Endothelial cell (in vitro differentiated cells): Measurements from ENCODE around the gene RMND5B. TPM values are rescaled to one million over a fixed set of nuclear protein-coding genes. Genes with fewer than 3 reads are reported as not detected.
A peak's percentile ranks its signal among the peaks of the same experiment; 100 is the strongest.

Experiments used
- DNase-seq: peaks from one replicate; pipeline ENCODE4 v3.0.0; 2021; ENCODE audit warnings: low spot score
- H3K27ac Mint-ChIP-seq: one replicate; pipeline ENCODE4 v1.8.0; 2021; ENCODE audit warnings: mixed read lengths, inconsistent platforms; ENCODE audit not compliant: unreplicated experiment
- H3K27me3 Mint-ChIP-seq: one replicate; pipeline ENCODE4 v1.8.0; 2021; ENCODE audit warnings: mild to moderate bottlenecking, moderate library complexity, mixed read lengths, inconsistent platforms; ENCODE audit not compliant: unreplicated experiment
- H3K36me3 Mint-ChIP-seq: one replicate; pipeline ENCODE4 v1.8.0; 2021; ENCODE audit warnings: mild to moderate bottlenecking, low read depth, mixed read lengths, inconsistent platforms; ENCODE audit not compliant: unreplicated experiment
- H3K4me1 Mint-ChIP-seq: one replicate; pipeline ENCODE4 v1.8.0; 2021; ENCODE audit warnings: mild to moderate bottlenecking, mixed read lengths, inconsistent platforms; ENCODE audit not compliant: unreplicated experiment
- H3K4me3 Mint-ChIP-seq: one replicate; pipeline ENCODE4 v1.8.0; 2021; ENCODE audit warnings: mild to moderate bottlenecking, mixed read lengths, inconsistent platforms; ENCODE audit not compliant: unreplicated experiment
- H3K9me3 Mint-ChIP-seq: one replicate; pipeline ENCODE4 v1.8.0; 2021; ENCODE audit warnings: mixed read lengths, inconsistent platforms; ENCODE audit not compliant: unreplicated experiment
- CTCF ChIP-seq: fragments of 200-600 bp; sonication (generic); IDR thresholded peaks from one replicate; pipeline ENCODE4 v1.5.0; 2021; ENCODE audit warnings: antibody characterized with exemption; ENCODE audit not compliant: unreplicated experiment
- total RNA-seq: library from RNA; stranded (reverse); fragmentation: NEBNext Ultra II Directional; extraction: Animal tissue kit (Norgen Biotek cat#: 25700); gene quantifications from one replicate; pipeline ENCODE4 v1.2.1, GENCODE V29; 2021; ENCODE audit not compliant: unreplicated experiment

RMND5B gene
- total RNA-seq, 1 donor from 2014 or later = 70.4 TPM

GRCh38 chr5:178160176-178160575 lies 29.4 kb downstream of the RMND5B start:
- DNase-seq = no peak
- Mint-ChIP-seq H3K27me3 (peaks cover 8% of the 10 kb centered on the region), H3K4me3 (no peak overlapping the region), H3K4me1 (peaks cover 6% of the 10 kb centered on the region), H3K9me3 (no peaks in the 10 kb centered on the region), H3K36me3 (no peaks in the 10 kb centered on the region), H3K27ac (no peak overlapping the region)
- no peak for TF ChIP-seq CTCF

- H3K9me3 Mint-ChIP-seq = no peaks in the 10 kb centered on the region
- no peak overlapping the region for H3K27ac Mint-ChIP-seq
- peaks cover 6% of the 10 kb centered on the region for H3K4me1 Mint-ChIP-seq
- no peaks in the 10 kb centered on the region for H3K36me3 Mint-ChIP-seq
- DNase-seq = no peak
- H3K4me3 Mint-ChIP-seq = peak overlapping the region; percentile 26
- H3K27me3 Mint-ChIP-seq = peaks cover 4% of the 10 kb centered on the region
- TF ChIP-seq CTCF = no peak
These were observed 31.7 kb downstream of the RMND5B start for GRCh38 chr5:178162481-178162880.

GRCh38 chr5:178163772-178164735 lies 33.2 kb downstream of the RMND5B start:
- H3K4me1 Mint-ChIP-seq = peaks cover 6% of the 10 kb centered on the region
- no peaks in the 10 kb centered on the region for H3K36me3 Mint-ChIP-seq
- peak; percentile 99 for DNase-seq
- H3K9me3 Mint-ChIP-seq = no peaks in the 10 kb centered on the region
- TF ChIP-seq CTCF = peak; percentile 85
- H3K4me3 Mint-ChIP-seq = no peak overlapping the region
- no peak overlapping the region for H3K27ac Mint-ChIP-seq
- peaks cover 5% of the 10 kb centered on the region for H3K27me3 Mint-ChIP-seq

- H3K9me3 Mint-ChIP-seq = no peaks in the 10 kb centered on the region
- DNase-seq = no peak
- H3K36me3 Mint-ChIP-seq = no peaks in the 10 kb centered on the region
- no peak overlapping the region for H3K4me3 Mint-ChIP-seq
- peaks cover 6% of the 10 kb centered on the region for H3K4me1 Mint-ChIP-seq
- H3K27me3 Mint-ChIP-seq = peaks cover 5% of the 10 kb centered on the region
- TF ChIP-seq CTCF = no peak
- H3K27ac Mint-ChIP-seq = no peak overlapping the region
These were observed 34.8 kb downstream of the RMND5B start for GRCh38 chr5:178165581-178165980.

GRCh38 chr5:178170455-178170854 lies 39.6 kb downstream of the RMND5B start:
- Mint-ChIP-seq H3K4me3 (no peak overlapping the region), H3K9me3 (no peaks in the 10 kb centered on the region), H3K36me3 (no peaks in the 10 kb centered on the region), H3K4me1 (no peaks in the 10 kb centered on the region), H3K27ac (no peak overlapping the region), H3K27me3 (peaks cover 2% of the 10 kb centered on the region)
- no peak for DNase-seq
- TF ChIP-seq CTCF = no peak
